ENCODE measurements around the gene BTBD9. TPM values are rescaled to one million over a fixed set of nuclear protein-coding genes. Genes with fewer than 3 reads are reported as not detected.

The BTBD9 gene
- total RNA-seq, 1 donor from 2014 or later: 47.9 TPM

DNA sequence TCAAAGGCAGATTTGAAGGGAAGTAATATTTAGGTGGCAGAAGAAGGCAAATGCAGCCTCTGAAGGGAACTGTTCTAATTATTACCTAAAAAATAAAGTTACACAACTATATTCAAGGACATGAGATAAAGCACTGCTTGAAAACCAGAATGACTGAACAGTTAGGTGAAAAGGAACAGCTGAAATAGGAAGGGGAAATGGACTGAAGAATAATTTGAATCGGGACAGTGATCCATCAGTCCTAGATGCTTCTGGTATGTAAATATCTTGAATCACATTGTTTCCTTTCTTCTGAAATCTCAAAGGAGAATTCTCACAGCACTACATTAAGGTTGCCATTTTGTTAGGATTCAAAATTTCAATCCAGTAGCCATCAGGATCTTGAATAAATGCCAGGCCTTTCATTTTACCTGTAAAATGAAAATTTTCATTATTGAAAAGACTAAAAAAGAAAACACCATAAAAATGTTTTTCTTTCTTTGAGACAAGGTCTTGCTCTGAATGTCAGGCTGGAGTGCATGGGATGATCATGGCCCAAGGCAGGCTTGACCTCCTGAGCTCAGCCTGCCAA lies 37.3 kb upstream of the BTBD9 start:
- TF ChIP-seq, protein P1, sequence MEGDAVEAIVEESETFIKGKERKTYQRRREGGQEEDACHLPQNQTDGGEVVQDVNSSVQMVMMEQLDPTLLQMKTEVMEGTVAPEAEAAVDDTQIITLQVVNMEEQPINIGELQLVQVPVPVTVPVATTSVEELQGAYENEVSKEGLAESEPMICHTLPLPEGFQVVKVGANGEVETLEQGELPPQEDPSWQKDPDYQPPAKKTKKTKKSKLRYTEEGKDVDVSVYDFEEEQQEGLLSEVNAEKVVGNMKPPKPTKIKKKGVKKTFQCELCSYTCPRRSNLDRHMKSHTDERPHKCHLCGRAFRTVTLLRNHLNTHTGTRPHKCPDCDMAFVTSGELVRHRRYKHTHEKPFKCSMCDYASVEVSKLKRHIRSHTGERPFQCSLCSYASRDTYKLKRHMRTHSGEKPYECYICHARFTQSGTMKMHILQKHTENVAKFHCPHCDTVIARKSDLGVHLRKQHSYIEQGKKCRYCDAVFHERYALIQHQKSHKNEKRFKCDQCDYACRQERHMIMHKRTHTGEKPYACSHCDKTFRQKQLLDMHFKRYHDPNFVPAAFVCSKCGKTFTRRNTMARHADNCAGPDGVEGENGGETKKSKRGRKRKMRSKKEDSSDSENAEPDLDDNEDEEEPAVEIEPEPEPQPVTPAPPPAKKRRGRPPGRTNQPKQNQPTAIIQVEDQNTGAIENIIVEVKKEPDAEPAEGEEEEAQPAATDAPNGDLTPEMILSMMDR (IDR thresholded peaks at IDR 0.05): no peak
- intact Hi-C loops (cut with DNase I): no loop called here
- H3K36me3 ChIP-seq: peaks cover 38% of the 10 kb centered on the region
- no peaks in the 10 kb centered on the region for H3K27me3 ChIP-seq
- no peaks in the 10 kb centered on the region for H3K9me3 ChIP-seq
- ATAC-seq: no peak
- no peak for DNase-seq
- H3K27ac ChIP-seq: peak overlapping the region; percentile 53
- H3K4me3 ChIP-seq: no peak overlapping the region
- H3K4me1 ChIP-seq: peaks cover 11% of the 10 kb centered on the region

DNA sequence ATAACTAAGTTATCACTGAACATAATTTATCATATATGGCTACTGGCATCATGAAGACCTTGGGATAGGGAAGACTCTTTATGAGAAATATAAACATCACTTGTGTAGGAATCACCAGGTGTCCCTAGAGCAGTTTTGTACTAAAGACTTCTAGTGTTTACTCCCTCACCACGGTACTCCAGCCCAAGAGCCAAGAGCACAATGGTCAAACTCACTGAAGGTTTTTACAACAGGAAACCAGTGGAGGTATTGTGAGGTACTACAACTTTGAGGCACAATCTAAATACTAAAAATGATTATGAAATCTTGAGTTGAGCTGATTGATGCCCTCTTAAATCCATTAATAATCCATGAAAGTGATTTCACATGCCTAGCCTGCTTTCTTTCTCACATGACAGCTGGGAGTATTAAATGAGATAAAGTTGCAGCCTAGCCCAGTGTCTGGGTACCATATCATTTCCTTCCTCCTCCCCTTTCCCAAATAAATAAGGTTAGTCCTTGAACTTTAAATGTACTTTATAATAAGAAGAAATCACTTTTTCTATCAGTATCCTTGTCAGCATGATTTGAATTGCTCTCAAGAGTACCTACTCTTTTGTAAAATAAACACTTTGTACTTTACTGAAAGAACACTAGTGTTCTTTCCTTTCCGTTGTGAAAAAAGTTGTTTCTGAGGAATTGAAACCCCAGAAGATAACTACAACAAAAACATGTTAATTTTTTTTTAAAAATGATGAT lies 36.7 kb upstream of the BTBD9 start:
- intact Hi-C loops (cut with DNase I): no loop called here
- Histone ChIP-seq H3K9me3 (no peaks in the 10 kb centered on the region), H3K4me3 (no peak overlapping the region), H3K27ac (peak overlapping the region; percentile 53), H3K4me1 (peaks cover 11% of the 10 kb centered on the region), H3K27me3 (no peaks in the 10 kb centered on the region), H3K36me3 (peaks cover 31% of the 10 kb centered on the region)
- TF ChIP-seq, protein P1 (IDR thresholded peaks at IDR 0.05): no peak
- DNase-seq (no peak), ATAC-seq (peak; percentile 69)

DNA sequence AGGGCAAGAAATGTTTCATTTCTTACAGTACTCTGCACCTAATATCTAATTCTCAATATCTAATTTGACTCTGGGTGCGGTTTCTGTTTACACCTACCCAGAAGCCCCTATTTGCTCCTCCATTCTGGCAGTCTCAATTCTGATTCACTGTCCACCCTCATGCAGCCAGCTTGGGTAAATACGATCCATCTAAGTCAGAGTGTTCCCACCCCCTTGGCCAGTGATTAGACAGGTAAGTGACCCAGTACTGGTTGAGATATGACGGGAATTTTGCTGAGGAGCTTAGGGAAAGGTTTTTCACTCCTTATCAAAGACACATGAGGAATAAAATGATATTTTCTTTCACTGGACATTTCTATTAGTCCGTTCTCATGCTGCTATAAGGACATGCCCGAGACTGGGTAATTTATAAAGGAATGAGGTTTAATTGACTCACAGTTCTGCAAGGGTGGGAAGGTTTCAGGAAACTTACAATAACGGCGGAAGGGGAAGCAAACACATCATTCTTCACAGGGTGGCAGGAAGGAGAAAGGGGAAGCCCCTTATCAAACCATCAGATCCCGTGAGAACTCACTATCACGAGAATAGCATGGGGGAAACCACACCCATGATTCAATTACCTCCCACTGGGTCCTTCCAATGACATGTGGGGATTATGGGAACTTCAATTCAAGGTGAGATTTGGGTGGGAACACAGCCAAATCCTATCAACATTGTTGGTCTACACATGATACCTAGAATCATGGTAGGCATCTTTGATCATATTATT lies 33.9 kb upstream of the BTBD9 start:
- H3K27ac ChIP-seq: no peak overlapping the region
- peaks cover 11% of the 10 kb centered on the region for H3K4me1 ChIP-seq
- peaks cover 13% of the 10 kb centered on the region for H3K36me3 ChIP-seq
- ATAC-seq: peak; percentile 27
- DNase-seq: no peak
- no peaks in the 10 kb centered on the region for H3K27me3 ChIP-seq
- TF ChIP-seq, protein P1 (IDR thresholded peaks at IDR 0.05): no peak
- intact Hi-C loops (cut with DNase I): no loop called here
- H3K4me3 ChIP-seq: no peak overlapping the region
- no peaks in the 10 kb centered on the region for H3K9me3 ChIP-seq

DNA sequence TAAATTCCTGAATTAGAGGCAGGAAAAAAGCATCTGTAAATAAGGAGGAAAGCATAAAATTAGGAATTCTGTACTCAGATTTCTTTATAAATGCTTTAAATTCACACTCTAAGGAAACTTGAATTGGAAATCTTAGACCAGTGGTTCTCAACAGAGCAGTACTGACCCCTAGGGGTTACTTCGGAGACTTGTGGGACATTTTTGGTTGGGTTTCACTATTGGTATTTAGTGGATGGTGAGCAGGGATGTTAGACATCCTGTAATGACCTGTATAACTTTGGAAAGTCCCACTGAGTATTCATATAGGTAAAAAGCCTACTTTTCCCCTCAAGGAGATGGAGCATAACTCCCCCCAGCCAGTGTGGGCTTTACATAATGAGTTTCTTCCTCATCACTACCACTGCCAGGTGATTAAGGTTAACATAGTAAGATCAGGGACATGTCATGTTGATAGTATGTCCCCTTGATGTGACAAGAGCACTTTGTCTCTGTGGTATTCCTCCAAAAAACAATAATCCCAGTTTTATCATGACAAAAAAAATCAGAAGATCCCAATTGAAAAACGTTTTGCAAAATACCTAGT lies 32.2 kb upstream of the BTBD9 start:
- H3K9me3 ChIP-seq: no peaks in the 10 kb centered on the region
- no peak for DNase-seq
- H3K27me3 ChIP-seq: no peaks in the 10 kb centered on the region
- intact Hi-C loops (cut with DNase I): no loop called here
- H3K4me1 ChIP-seq: peaks cover 6% of the 10 kb centered on the region
- H3K36me3 ChIP-seq: peaks cover 13% of the 10 kb centered on the region
- no peak overlapping the region for H3K27ac ChIP-seq
- TF ChIP-seq, protein P1 (IDR thresholded peaks at IDR 0.05): peak; percentile 77
- ATAC-seq: peak; percentile 89
- no peak overlapping the region for H3K4me3 ChIP-seq

DNA sequence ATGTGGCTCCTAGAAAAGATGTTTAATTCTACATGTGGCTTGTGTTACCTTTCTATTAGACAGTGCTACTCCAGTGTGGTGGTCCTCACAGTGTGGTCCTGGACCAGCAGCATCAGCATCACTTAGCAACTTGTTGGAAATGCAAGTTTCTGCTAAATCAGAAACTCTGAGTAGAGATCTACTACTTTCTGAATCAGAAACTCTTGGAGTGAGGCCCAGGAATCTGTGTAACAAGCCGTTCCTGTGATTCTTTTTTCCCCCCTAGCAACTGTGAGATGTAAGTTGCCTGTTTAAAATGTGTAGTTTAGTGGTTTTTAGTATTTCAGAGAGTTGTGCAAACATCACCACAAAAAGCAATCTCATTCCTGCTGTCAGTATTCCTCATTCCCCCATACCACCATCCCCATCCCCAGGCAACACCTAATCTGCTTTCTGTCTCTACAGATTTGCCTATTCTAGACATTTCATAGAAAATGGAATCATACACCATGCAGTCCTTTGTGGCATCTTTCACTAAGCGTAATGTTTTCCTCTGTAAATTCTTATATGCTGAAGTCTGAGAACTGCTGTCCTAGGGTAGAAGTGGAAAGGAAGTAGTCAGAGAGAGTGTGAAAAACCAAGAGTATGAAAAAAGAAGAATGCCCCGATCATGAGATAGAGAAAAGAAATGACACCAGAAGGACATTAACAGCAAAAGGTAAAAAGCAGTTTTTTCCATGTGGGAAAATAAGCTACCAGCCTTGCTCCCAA lies 18.9 kb upstream of the BTBD9 start:
- TF ChIP-seq, protein P1 (IDR thresholded peaks at IDR 0.05): no peak
- H3K27me3 ChIP-seq: no peaks in the 10 kb centered on the region
- peaks cover 5% of the 10 kb centered on the region for H3K36me3 ChIP-seq
- no peaks in the 10 kb centered on the region for H3K4me1 ChIP-seq
- H3K4me3 ChIP-seq: no peak overlapping the region
- no peak overlapping the region for H3K27ac ChIP-seq
- intact Hi-C loops (cut with DNase I): no loop called here
- no peak for DNase-seq
- no peak for ATAC-seq
- no peaks in the 10 kb centered on the region for H3K9me3 ChIP-seq

Data from upper lobe of right lung (tissue), 1 donor.